Activated T-cell treated with anti-CD3 and anti-CD28 coated beads, Interleukin-2, amount 50 U/mL, for 1 hour (primary cell): ENCODE measurements around the gene SCN7A.
"Not testable (repeated sequence)": the region's sequence is repeated elsewhere in the genome, so short reads cannot be mapped to it uniquely, and the experiment has no call there.

Experiments used
- DNase-seq: peaks from one replicate; pipeline ENCODE4 v3.0.0-alpha.2; 2020

The SCN7A gene

DNA sequence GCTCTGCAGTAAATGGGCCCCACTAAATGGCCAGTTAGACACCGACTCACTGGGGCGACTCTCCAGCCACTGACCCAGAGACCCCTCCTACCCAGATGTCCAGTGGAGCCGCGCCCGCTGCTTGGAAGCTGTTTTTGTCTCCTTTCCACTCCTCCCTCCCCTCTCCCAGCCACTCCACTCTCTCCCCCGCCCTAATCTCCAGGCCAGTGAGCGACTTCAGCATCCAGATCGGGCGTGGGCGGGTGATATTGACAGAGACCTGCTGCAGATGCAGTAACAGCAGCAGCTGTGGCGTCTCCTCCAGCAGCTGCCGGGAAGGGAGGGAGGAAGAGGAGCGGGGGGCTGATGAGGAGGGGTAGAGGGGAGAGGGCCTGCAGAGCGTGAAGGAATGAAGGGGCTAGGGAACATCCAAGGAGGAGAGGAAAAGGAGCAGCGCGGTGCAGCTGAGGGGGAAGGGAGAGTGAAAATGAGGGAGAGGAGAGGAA, at the start of gene SCN7A:
Gene SCN7A, minus strand, starts transcription at position 110 of the 485 bp plus-strand sequence. CDS start 16,553 bp downstream, outside the sequence.
- no peak for DNase-seq

DNA sequence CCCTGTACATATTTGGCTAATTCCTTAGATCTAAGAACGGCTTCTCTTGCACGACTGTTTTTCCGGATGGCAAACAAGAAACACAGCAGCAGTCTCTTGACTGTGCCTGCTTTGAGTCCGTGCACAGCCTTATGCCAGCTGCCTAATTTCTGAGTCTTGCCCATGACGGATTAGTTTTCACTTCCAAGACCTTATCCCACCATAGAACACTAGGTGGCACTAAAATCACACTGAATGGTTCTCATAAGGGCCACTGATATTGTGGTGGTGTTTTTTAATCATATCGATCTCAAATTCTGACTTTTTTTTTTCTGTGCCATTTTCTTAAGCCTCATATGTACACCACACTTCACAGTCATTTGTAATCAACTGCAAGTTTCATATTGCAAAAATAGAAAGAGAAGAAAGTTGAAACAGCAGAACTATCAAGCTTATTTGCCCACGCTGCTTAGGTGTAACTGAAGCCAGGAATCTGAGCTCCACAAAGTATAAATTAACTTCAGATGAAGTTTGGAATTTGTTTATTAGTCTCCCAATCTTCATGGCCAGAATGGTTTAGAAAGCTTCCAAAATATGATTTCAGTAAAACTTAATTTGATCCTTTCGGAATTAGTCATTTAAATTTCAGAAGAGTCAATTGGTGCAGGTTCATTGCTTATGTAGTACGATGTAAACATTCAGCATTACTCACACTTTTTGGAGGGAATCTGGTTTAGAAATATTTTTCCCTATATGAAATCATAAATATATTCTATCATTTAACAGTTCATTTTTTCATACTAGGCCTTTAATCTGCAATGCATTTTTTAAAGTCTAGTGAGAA, 45.5 kb upstream of the SCN7A start:
- peak; percentile 19 for DNase-seq

DNA sequence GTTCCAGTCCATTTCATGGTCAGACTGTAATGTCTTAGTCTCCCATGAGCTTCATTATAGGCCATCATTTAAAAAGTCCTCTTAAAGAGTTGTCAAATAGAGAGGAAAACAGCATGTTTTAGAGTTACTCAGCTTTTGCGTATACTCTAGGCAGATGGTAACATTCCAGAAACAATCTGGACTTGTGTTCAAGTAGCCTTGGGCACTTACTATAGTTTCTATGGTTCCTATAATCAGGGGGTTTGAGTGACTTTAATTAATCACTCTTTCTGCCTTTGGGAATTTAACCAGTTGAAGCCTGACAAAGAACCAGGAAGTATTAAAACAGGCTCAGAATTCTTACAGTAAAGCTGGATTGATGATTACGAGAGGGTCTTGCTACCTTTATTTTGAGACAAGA, 42.1 kb upstream of the SCN7A start:
- no peak for DNase-seq

DNA sequence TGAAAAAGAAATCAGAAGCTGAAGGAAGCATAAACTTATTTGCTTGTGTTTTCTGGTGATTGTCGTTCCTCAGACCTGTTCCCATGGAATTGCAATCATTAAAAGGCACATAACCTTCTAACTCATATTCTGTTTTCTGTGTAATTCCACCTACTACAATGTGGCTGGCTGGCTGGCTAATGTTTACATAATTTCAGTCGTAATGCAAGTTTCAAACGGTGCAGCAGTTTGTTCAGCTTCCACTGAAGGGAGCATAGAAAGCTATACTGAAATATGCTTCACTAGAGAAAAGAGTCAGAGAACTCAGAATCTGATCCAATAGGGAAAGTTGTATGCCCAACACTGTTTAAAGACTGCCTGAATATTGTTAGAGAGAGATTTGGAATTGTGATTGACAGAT, 27.1 kb upstream of the SCN7A start:
- no peak for DNase-seq

GRCh38 chr2:166520604-166521003, 26.6 kb upstream of the SCN7A start:
- DNase-seq: no peak

- DNase-seq: no peak
These were observed 25.4 kb upstream of the SCN7A start for GRCh38 chr2:166519391-166519962.

- no peak for DNase-seq
These were observed 24.8 kb upstream of the SCN7A start for GRCh38 chr2:166518634-166519390.

DNA sequence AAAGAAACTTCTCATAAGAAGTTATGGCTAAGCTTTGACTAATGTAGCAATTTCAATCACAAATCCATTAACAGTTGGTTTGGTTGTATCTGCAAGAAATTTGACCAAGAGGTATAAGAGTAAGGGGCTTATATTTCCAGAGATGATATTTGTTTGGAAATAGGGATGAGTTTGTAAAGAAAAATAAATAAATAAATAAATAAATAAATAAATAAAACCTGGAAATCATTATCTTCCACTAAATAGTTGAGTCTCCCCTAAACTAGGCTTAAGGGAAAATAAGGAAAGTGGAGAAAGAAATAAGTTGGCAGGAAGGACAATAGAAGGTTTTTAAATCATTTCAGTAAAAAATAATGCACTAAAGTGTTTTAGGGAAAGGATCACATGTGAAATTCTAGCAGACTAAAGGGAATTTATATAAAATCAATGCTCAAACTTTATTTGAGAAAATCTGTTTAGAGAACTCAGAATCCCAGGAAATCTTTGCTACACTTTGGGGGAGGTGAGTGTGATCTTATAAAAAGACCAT, 23.5 kb upstream of the SCN7A start:
- no peak for DNase-seq

GRCh38 chr2:166516712-166517303, 22.8 kb upstream of the SCN7A start:
- DNase-seq: no peak

- no peak for DNase-seq
These were observed 19.9 kb upstream of the SCN7A start for GRCh38 chr2:166513952-166514351.

GRCh38 chr2:166499281-166499680, 5.2 kb upstream of the SCN7A start:
- DNase-seq: no peak

GRCh38 chr2:166491461-166491860, 2.6 kb downstream of the SCN7A start:
- DNase-seq: no peak

GRCh38 chr2:166487171-166487570, 6.9 kb downstream of the SCN7A start:
- no peak for DNase-seq

DNA sequence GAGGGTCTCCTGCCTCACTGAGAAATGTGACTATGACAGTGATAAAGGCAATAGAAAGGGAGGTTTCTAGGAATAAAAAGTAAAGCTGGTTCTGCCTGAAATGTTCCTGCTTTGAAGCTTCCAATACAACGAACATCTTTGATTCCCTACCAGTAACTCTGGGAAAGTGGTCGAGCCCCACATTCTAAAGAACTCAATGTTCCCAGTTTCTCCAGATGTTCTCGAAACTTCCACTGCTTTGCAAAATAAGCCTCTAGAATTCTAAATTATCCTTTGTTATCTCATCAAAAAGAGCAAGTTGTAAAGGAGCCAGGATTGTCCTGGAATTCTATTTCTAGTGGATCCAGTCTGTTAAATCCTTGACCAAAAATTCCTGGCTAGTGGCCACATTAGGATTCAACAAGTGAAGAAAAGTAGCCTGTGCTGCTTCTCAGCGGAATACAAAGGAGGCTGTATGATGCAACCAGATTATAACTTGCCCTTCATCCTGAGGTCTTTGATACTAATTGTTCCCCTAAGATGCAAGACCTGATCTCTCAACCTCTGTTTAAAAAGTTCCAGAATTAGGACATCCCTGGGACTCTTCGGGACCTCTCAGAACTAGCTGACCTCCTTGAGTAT, 8.4 kb downstream of the SCN7A start:
- no peak for DNase-seq

- DNase-seq: no peak
These were observed 21.7 kb downstream of the SCN7A start for GRCh38 chr2:166472332-166472731.

DNA sequence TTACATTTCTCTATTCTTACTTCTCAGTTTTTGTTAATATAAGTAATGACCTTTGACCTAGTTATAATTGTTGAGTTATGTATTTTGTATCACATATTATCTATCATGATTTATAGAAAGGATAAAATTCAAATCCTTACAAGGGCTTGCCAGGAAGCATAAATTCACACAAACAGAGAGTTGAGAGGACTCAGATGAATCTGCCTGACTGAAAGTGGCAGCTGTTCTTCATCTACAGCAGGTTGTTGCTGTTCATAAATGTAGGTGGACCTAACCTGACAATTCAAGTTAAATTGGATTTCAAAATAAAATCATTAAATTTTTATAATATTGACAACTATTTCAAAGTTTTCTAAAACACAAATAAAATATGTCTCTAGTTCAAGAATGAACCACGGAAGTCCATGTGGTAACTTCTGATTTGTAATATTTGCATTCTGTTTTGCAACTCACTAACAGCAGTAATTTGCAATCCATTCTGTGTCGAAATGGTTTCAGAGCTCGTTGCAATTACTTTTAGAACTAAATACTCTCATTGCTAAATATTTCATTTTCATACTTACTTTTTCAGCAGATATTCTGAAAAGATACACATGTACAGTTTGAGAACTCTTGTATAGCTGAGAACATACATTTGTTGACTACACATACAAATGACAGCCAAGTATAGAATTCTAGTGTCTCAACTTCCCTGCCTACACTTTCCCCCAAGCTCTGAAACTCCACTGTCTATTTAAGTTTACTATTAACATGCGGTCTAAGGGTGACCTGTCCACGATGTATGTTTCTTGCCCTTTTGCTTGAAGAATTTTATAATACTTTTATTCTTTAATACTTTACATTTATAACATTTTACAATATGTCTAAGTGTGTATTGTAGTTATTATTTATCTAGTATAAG, 25.7 kb downstream of the SCN7A start:
- DNase-seq: no peak

- no peak for DNase-seq
These were observed 29.9 kb downstream of the SCN7A start for GRCh38 chr2:166464187-166464586.

- DNase-seq: no peak
These were observed 30.4 kb downstream of the SCN7A start for GRCh38 chr2:166463640-166464039.

- no peak for DNase-seq
These were observed 35.4 kb downstream of the SCN7A start for GRCh38 chr2:166458674-166459073.

GRCh38 chr2:166455823-166456222, 38.2 kb downstream of the SCN7A start:
- not testable (repeated sequence) for DNase-seq

DNA sequence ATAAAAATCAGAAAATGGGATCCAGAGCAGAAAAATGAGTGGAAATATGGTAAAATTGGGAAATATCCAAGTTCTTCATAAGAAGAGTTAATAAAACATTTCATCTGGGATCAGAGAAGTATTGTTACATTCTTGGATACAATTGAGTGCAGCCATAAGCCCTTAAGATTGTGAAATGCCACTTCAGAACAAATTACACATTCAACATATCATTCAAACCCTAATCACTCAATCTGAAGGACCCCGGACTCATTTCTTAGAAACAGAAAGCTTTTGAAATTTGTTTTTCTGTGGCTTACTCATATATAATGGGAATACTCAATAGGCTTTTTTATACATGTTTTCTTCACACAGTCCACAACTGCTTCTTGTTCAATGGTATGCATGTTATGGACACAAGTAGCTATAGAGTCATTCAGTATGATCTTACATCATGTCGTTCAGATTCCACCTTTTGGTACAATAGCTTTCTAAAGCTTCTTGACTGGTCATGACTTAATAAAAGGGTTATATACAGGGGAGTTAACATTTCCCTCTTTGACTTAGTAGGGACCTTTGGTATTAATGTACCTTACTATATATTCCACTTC, 39.9 kb downstream of the SCN7A start:
- no peak for DNase-seq
